UCSD-AML1 (cell line): ENCODE data around the gene ATF7IP2.
"Not testable (repeated sequence)": the region's sequence is repeated elsewhere in the genome, so short reads cannot be mapped to it uniquely, and the experiment has no call there.

Source experiments
- DNase-seq: peaks from one replicate; lab custom pipeline; 2025; ENCODE audit not compliant: unreplicated experiment; lab: John Stamatoyannopoulos, UW

ATF7IP2 gene

DNA sequence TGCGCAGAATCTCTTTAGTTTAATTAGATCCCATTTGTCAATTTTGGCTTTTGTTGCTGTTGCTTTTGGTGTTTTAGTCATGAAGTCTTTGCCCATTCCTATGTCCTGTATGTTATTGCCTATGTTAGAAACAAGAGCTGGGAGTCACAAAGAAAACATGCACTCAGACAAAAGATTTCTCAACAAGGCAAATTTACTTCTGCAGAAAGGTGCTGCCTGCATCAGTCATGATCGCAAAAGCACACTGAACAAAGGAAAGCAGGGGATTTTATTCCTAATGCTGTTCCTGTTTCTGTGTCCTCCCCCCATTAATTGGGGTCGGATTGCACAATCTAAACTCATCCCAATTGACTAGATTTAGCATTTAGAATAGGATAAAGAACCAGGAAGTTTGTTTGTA, 55.9 kb downstream of the ATF7IP2 start:
- no peak for DNase-seq

DNA sequence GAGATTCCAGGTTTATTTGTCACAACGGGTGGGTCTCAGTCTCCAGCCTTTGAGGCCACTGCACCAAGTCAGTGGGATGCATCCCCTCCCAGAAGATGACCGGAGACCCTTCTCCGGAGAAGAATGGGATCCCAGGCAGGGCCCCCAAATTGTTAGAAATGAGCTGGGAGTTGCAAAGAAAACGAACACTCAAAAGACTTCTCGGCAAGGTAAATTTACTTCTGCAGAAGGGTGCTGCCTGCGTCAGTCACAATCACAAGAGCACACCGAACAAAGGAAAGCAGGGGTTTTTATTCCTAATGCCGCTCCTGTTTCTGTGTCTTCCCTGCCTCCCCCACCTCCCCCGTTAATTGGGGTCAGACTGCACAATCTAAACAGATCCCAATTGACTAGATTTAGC, 61.4 kb downstream of the ATF7IP2 start:
- DNase-seq = no peak

GRCh38 chr16:10452208-10453158, 66.6 kb downstream of the ATF7IP2 start:
- DNase-seq = not testable (repeated sequence)

- no peak for DNase-seq
Measured at GRCh38 chr16:10453159-10453510, 67.3 kb downstream of the ATF7IP2 start.

- DNase-seq = no peak
Measured at GRCh38 chr16:10465821-10466220, 80.0 kb downstream of the ATF7IP2 start.

DNA sequence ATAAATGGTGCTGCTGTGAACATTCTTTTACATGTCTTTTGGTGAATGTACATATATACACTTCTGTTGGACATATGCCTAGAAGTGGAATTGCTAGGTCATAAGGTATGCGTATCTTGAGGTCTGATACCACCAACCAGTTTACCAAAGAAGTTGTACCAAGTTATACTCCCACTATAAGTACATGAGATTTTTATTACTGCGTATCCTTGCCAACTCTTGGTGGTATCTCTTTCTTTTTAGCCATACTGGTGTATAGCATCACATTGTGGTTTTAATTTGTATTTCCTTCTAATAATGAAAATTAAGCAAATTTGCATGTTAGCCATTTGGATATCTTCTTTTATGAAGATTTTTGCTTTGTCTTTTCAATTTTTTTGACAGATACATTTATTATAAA, 80.5 kb downstream of the ATF7IP2 start:
- DNase-seq = no peak

GRCh38 chr16:10466861-10467260, 81.0 kb downstream of the ATF7IP2 start:
- no peak for DNase-seq

GRCh38 chr16:10476636-10477035, 90.8 kb downstream of the ATF7IP2 start:
- not testable (repeated sequence) for DNase-seq

GRCh38 chr16:10480151-10480550, 94.3 kb downstream of the ATF7IP2 start:
- no peak for DNase-seq

GRCh38 chr16:10485159-10485558, 99.3 kb downstream of the ATF7IP2 start:
- no peak for DNase-seq

GRCh38 chr16:10485698-10486382, 100.0 kb downstream of the ATF7IP2 start:
- DNase-seq = no peak

DNA sequence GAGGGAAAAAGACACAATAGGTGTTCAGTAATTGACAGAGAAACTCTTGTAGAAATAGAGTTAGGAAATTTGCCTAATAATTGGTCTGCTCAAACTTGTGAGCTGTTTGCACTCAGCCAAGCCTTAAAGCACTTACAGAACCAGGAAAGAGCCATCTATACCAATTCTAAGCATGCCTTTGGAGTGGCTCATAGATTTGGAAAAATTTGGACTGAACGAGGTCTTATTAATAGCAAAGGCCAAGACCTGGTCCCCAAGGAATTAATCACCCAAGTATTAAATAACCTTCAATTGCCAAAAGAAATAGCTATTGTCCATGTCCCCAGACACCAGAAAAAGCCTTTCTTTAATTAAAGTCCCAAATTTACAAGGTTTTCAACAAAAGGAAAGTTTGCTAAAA, 104.3 kb downstream of the ATF7IP2 start:
- no peak for DNase-seq

GRCh38 chr16:10493276-10493675, 107.4 kb downstream of the ATF7IP2 start:
- DNase-seq = no peak

DNA sequence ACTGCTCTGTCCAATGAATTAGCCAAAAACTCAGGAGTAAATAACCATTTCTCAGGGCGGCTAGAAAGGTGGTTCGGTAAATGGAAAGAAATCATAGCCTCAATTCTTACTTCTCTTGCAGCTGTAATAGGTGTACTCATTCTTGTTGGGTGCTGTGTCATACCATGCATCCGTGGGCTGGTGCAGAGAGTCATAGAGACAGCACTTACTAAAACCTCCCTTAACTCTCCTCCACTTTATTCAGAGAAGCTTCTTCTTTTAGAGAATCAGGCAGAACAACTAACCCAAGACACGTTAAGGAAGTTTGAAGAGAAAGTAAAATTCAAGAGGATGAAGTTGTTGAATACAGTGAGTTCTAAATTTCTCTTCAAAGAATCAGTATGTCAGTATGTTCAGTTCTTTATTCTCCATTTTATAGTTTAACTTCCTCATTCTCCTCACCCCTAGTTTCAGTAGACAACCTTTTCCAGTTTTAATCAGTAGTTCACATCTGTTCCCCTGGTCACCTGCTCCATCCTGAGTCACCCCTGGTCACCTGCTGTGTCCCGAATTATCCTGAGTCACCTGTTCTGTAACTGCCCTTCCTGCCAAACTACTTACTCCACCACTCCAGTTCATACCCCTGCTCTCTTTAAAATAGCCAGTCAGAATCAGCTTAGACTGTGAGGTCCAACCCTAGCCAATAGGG, 108.6 kb downstream of the ATF7IP2 start:
- DNase-seq = no peak

DNA sequence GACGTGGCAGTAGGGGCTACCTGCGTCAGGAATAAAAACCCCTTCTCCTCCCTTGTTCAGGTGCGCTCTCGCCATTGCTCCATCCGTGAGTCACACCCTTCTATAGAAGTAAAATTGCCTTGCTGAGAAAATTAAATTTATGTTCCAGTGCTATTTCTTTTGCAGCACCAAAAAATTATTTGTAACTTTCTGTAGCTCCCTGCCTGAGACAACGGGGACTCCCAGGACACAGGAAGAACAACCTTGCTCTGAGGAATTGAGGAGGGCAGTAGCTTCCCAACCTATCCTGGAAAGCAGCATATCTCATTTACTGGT, 109.1 kb downstream of the ATF7IP2 start:
- no peak for DNase-seq

- DNase-seq = no peak
Measured at GRCh38 chr16:10497132-10498101, 111.6 kb downstream of the ATF7IP2 start.

GRCh38 chr16:10500582-10500981, 114.7 kb downstream of the ATF7IP2 start:
- no peak for DNase-seq

- no peak for DNase-seq
Measured at GRCh38 chr16:10501016-10501607, 115.3 kb downstream of the ATF7IP2 start.

- DNase-seq = no peak
Measured at GRCh38 chr16:10502776-10503175, 116.9 kb downstream of the ATF7IP2 start.

GRCh38 chr16:10504404-10504885, 118.6 kb downstream of the ATF7IP2 start:
- DNase-seq = no peak
